Measurements from ENCODE around the gene TYK2. TPM values are rescaled to one million over a fixed set of nuclear protein-coding genes. Genes with fewer than 3 reads are reported as not detected.

The TYK2 gene
- total and polyA plus RNA-seq, 2 of the 13 experiments (the other 11 are each of a cell fraction or from before 2014, with no cell fraction given): 38.8 to 60.1 TPM

GRCh38 chr19:10334588-10335351, 45.6 kb downstream of the TYK2 start (continued):
- TF ChIP-seq PREB (CRISPR knock-in tag; IDR thresholded peaks at IDR 0.05): no peak
- TF ChIP-seq ZSCAN20 (CRISPR knock-in tag; IDR thresholded peaks at IDR 0.05; ENCODE audit: borderline replicate concordance): no peak
- TF ChIP-seq KDM5A (IDR thresholded peaks at IDR 0.05; ENCODE audit: borderline replicate concordance, low read length): no peak
- TF ChIP-seq GMEB2 (CRISPR knock-in tag; IDR thresholded peaks at IDR 0.05; ENCODE audit: low read depth): no peak
- no peak for TF ChIP-seq ZBTB44 (CRISPR knock-in tag; IDR thresholded peaks at IDR 0.05)
- TF ChIP-seq MIER3 (CRISPR knock-in tag; IDR thresholded peaks at IDR 0.05; ENCODE audit: borderline replicate concordance): no peak
- TF ChIP-seq ZNF792 (CRISPR knock-in tag; IDR thresholded peaks at IDR 0.05): no peak
- no peak for TF ChIP-seq ZNF646 (CRISPR knock-in tag; IDR thresholded peaks at IDR 0.05)
- no peak for TF ChIP-seq CHD4 (IDR thresholded peaks at IDR 0.05; ENCODE audit: borderline replicate concordance, low read length)
- TF ChIP-seq SNAPC2 (CRISPR knock-in tag; IDR thresholded peaks at IDR 0.05): peak; percentile 24; the same call in 1 of the 2 replicates
- TF ChIP-seq FOXK1 (CRISPR knock-in tag; IDR thresholded peaks at IDR 0.05; ENCODE audit: borderline replicate concordance, low read depth): no peak
- peak; percentile 85 for TF ChIP-seq SPEN (CRISPR knock-in tag; IDR thresholded peaks at IDR 0.05; ENCODE audit: low read depth)
- TF ChIP-seq HMG20A (CRISPR knock-in tag; IDR thresholded peaks at IDR 0.05; ENCODE audit: borderline replicate concordance): no peak
- no peak for TF ChIP-seq ZSCAN9 (CRISPR knock-in tag; IDR thresholded peaks at IDR 0.05; ENCODE audit: borderline replicate concordance)
- TF ChIP-seq ZNF644 (CRISPR knock-in tag; IDR thresholded peaks at IDR 0.05; ENCODE audit: low read depth): no peak
- TF ChIP-seq NFYC (CRISPR knock-in tag; IDR thresholded peaks at IDR 0.05): peak; percentile 28; the same call in 1 of the 2 replicates
- TF ChIP-seq ELF4 (CRISPR knock-in tag; IDR thresholded peaks at IDR 0.05; ENCODE audit: borderline replicate concordance): no peak
- no peak for TF ChIP-seq XBP1 (CRISPR knock-in tag; IDR thresholded peaks at IDR 0.05)
- TF ChIP-seq ELF1 (CRISPR knock-in tag; IDR thresholded peaks at IDR 0.05): no peak
- no peak for TF ChIP-seq ZNF329 (CRISPR knock-in tag; IDR thresholded peaks at IDR 0.05; ENCODE audit: low read depth)
- TF ChIP-seq ATM (IDR thresholded peaks at IDR 0.05; ENCODE audit: borderline replicate concordance): no peak
